ENCODE data around the gene DCXR. TPM values are rescaled to one million over a fixed set of nuclear protein-coding genes. Genes with fewer than 3 reads are reported as not detected.

DCXR gene
- total RNA-seq, 2 donors from 2014 or later, result 95.7 to 136 TPM

DNA sequence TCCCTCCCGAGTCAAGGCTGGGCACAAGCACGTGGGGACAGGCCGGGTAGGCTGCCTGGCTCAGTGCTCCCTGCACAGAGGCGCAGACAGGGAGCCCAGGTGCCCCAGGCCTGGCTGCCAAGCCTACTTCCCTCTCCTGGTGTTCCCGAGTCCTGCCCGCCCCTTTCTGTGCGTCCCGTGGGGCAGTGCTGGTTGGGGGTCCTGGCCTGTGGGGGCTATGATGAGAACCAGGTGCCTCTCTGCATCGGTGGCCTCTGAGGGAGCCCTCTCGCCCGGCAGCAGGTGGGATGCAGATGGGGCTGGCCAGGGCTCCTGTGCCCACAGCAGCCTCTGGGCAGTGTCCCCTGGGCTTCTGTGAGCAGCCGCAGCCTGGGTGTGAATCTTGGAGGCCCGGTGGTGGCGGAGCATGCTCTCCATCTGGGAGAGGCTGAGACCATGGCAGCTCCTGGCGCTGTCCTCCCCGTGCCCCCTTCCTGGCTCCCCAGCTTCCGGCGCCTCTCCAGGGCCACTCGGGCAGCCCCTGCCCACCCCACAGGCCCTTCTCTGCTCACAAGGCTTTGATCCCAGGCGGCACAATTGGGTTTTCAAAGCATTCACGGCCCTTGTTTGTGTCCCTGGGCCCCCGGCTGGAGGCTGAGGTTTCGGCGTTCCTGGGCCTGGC is 22.1 kb downstream of the DCXR start:
- H3K27ac Mint-ChIP-seq, result no peak overlapping the region

DNA sequence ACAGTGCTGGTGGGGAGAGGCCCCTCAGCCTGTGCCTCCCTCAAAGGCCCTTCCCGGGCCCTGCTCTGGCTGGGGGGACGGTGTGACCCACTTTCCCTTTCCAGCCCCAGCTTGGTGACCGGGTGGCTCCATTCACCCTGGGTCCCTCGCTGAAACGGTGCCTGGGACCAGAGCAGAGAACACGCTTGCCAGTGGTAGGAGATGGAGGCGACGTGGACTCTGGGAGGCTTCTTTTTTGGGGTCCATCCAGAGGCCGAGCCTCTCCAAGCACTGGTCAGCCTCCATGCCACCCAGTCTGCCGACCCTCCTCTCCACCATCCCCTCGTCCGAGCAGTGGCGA is 22.6 kb downstream of the DCXR start:
- Mint-ChIP-seq H3K4me3 (no peak overlapping the region), H3K27ac (no peak overlapping the region), H3K9me3 (no peaks in the 10 kb centered on the region), H3K27me3 (no peaks in the 10 kb centered on the region), H3K4me1 (ENCODE audit: low read depth in 2 of 2) (no peaks in the 10 kb centered on the region), H3K36me3 (no peaks in the 10 kb centered on the region)
- ATAC-seq, result no peak
- DNase-seq (ENCODE audit: low spot score), result no peak

More for the DNA sequence above, 22.1 kb downstream of the DCXR start:
- Mint-ChIP-seq H3K27me3 (no peaks in the 10 kb centered on the region), H3K4me1 (ENCODE audit: low read depth in 2 of 2) (peaks cover under 1% of the 10 kb centered on the region in 2 donors), H3K4me3 (no peak overlapping the region), H3K36me3 (no peaks in the 10 kb centered on the region), H3K9me3 (no peaks in the 10 kb centered on the region)
- ATAC-seq (no peak), DNase-seq (ENCODE audit: low spot score) (no peak)

DNA sequence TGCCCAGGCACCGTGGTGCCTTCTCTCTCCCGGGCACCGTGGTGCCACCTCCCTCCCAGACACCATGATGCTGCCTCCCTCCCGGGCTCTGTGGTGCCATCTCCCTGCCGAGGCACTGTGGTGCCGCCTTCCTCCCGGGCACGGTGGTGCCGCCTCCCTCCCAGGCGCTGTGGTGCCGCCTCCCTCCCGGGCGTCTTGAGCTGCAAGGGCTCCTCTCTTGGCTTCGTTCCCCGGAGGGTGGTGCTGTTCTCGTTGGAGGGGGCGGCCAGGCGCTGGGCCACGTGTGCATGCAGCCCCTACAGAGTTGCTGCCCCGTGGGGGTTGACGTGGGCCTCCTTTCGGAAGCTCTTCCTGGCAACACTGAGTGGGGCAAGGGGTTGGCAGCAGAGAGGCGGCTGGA is 23.1 kb downstream of the DCXR start:
- H3K4me3 Mint-ChIP-seq, result no peak overlapping the region
- no peak overlapping the region for H3K27ac Mint-ChIP-seq
- H3K4me1 Mint-ChIP-seq (ENCODE audit: low read depth in 2 of 2), result no peaks in the 10 kb centered on the region
- DNase-seq (ENCODE audit: low spot score) (no peak), ATAC-seq (no peak)
- no peaks in the 10 kb centered on the region for H3K27me3 Mint-ChIP-seq
- H3K9me3 Mint-ChIP-seq, result no peaks in the 10 kb centered on the region
- H3K36me3 Mint-ChIP-seq, result no peaks in the 10 kb centered on the region

DNA sequence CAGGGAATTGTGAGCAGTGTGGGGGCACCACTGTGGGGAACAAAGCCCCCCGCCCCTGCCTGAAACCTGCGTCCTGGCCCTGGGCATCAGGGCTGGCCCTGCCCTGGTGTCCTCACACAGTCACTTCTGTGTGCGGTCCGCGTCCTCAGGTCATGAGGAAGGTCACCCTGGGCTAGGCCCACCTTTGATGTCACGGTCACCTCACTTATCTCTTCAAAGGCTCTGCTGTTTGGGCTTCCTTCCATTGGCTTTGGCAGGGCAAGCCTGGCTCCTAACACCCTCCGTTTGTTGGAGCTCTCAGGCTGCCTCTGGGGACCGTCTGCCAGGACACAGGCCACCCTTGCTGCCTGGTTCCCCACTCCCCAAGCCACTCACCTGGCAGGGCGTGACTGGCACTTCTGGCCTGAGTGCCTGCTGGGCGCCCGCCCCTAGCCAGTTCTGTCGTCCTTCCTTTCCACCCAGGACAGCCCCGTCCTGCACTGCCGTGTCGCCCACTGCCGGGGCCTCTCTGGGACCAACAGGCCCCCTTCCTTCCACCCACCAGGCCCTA is 23.6 kb downstream of the DCXR start:
- Mint-ChIP-seq H3K4me1 (ENCODE audit: low read depth in 2 of 2) (no peaks in the 10 kb centered on the region), H3K36me3 (no peaks in the 10 kb centered on the region), H3K4me3 (no peak overlapping the region), H3K27ac (no peak overlapping the region), H3K9me3 (no peaks in the 10 kb centered on the region), H3K27me3 (no peaks in the 10 kb centered on the region)
- ATAC-seq, result peak in 1 of 2 donors; percentile 2
- no peak for DNase-seq (ENCODE audit: low spot score)

DNA sequence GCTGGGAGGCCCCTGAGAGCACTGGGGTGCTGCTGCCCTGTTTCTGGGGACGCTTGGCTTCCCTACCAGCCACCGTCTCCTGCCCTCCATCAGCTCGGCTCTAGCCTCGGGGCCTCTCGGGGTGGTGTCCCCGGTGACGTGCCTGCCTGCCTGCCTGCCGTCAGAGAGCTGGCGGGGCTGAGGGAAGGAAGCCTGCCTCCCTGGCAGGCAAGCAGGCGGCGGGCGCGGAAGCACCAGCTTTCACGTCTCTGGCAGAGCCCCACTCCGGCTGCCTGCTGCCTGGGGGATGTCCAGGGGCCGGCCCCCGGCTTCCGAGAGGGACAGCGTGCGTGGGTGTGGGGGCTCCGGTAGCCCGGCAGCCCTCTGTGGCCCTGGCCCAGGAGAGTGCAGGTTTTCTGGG is 24.2 kb downstream of the DCXR start:
- DNase-seq (ENCODE audit: low spot score) (no peak), ATAC-seq (no peak)
- no peaks in the 10 kb centered on the region for H3K9me3 Mint-ChIP-seq
- no peak overlapping the region for H3K27ac Mint-ChIP-seq
- H3K36me3 Mint-ChIP-seq, result no peaks in the 10 kb centered on the region
- H3K27me3 Mint-ChIP-seq, result no peaks in the 10 kb centered on the region
- H3K4me3 Mint-ChIP-seq, result no peak overlapping the region
- no peaks in the 10 kb centered on the region for H3K4me1 Mint-ChIP-seq (ENCODE audit: low read depth in 2 of 2)

DNA sequence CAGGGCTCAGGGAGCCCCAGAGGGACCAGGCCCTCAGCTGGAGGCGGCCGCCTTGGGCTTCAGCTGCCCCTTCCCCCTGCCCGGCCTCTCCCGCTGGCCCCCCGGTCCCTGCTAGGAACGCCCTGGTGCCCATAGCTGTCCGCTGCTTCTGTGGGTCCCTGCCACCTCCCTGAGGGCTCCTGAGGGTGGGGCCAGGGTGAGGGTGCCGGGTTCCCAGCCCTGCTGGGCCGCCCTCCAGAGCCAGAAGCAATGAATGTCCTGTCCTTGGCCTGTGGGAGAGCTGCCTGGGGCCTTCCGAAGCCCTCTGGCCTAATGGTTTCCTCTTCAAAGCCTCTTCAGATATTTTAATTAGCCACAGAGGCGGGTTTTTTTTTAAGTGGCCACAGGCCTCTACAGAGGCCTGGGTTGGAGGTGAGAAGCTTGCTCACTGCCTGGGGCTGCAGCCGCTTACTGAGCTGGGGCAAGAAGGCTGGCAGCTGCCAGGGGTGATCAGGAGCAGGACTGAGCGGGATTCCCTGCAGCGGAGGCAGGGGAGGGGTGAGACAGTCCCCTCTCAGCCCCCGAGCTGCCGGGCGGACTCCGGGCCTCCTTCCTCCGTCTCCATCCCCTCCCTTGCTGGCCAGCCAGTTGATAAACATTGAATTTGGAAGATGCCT is 24.7 kb downstream of the DCXR start:
- no peaks in the 10 kb centered on the region for H3K36me3 Mint-ChIP-seq
- no peaks in the 10 kb centered on the region for H3K27me3 Mint-ChIP-seq
- no peak for DNase-seq (ENCODE audit: low spot score)
- ATAC-seq, result no peak
- H3K4me1 Mint-ChIP-seq (ENCODE audit: low read depth in 2 of 2), result no peaks in the 10 kb centered on the region
- H3K27ac Mint-ChIP-seq, result no peak overlapping the region
- H3K4me3 Mint-ChIP-seq, result no peak overlapping the region
- no peaks in the 10 kb centered on the region for H3K9me3 Mint-ChIP-seq

DNA sequence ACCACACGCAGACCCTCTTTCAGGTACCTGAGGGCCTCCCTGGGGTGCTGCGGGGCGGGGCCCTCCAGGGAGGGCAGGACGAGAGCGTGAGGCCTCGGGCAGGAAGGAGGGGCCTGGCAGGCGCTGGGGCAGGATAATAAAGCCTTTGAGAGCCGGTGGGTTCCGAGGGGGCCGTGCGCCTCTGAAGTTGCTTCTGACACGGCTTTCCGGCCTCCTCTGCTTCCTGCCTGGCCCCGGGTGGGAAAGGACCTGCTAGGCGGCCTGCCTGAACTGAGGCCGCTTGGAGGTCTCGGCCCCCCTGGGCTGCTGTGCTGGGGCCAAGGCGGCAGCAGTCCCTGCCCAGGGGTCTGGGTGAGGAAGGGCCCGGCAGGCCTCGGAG is 25.2 kb downstream of the DCXR start:
- Mint-ChIP-seq H3K36me3 (no peaks in the 10 kb centered on the region), H3K27ac (no peak overlapping the region), H3K4me1 (ENCODE audit: low read depth in 2 of 2) (no peaks in the 10 kb centered on the region), H3K9me3 (no peaks in the 10 kb centered on the region), H3K27me3 (no peaks in the 10 kb centered on the region), H3K4me3 (no peak overlapping the region)
- no peak for DNase-seq (ENCODE audit: low spot score)
- no peak for ATAC-seq

DNA sequence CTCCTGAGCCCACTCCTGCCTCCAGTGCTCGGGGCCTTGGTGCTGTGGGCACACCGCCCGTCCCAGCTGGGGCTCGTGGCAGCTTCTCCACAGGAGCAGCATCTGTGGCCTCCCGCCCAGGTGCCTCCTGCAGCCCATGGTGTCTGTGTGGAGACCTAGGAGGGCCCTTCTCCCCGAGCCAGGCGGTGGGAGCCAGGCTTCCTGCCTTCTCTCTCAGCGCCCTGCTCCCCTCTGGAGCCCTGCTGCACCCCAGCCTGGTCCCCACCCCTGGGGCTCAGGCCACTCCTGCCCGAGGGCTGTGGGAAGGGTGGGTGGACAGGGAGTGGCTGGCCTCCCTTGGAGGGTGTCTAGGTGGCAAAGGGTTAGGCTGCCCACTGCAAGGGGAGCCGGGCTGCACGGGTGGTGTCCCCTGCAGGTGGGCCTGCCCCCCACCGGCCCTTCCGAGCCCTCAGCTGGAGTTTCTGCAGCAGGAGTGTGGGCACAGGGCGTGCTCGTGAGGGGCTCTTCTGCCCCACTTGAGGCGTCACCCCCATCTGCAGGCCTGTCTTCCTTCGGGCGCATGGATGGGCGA is 25.8 kb downstream of the DCXR start:
- Mint-ChIP-seq H3K4me1 (ENCODE audit: low read depth in 2 of 2) (no peaks in the 10 kb centered on the region), H3K9me3 (no peaks in the 10 kb centered on the region), H3K27me3 (no peaks in the 10 kb centered on the region), H3K4me3 (no peak overlapping the region), H3K36me3 (no peaks in the 10 kb centered on the region), H3K27ac (no peak overlapping the region)
- ATAC-seq, result no peak
- no peak for DNase-seq (ENCODE audit: low spot score)

DNA sequence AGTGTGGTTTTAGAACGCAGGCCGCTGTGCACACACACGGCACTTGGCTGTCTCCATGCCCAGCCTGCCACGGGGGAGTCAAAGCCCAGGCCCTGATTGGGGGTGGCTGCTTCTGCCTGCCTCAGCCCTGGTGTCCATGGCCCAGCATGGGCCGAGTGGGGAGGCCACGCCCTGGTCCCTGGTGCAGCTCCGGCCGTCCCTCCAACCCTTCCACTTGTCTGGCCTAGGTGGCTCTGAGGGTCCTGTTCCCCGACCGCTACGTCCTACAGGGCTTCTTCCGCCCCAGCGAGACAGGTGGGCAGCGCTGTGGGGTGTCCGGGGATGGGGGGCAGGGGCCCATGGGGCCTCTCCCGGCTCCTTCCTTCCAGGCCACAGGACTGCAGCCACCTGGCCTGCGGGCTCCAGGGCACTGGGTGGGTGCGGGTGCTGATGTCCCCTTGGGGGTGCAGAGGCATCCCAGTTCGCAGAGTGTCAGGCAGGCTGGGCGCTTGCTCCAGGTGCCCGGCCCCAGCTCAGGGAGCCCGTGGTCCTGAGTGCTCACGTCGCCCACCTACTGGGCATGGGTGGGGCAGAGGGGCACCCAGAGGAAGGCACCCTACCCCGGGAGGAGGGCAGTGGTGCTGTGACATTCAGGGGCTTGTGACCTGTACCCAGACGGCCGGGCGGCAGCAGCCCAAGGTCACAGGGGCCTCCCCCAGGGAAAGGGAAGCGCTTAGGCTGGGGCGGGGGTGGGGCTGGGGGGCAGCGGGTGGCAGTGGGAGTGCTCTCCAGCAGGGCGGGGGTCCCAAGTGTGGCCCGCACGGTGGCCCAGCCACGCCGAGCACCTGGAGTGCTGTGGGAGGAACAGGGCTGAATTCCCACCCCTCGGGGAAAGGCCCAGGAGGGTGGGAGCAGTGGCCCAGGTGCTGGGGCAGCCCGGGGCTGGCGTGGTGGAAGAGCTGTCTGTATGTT is 26.6 kb downstream of the DCXR start:
- H3K4me3 Mint-ChIP-seq, result no peak overlapping the region
- no peaks in the 10 kb centered on the region for H3K36me3 Mint-ChIP-seq
- no peaks in the 10 kb centered on the region for H3K27me3 Mint-ChIP-seq
- DNase-seq (ENCODE audit: low spot score) (no peak), ATAC-seq (no peak)
- no peaks in the 10 kb centered on the region for H3K9me3 Mint-ChIP-seq
- no peak overlapping the region for H3K27ac Mint-ChIP-seq
- no peaks in the 10 kb centered on the region for H3K4me1 Mint-ChIP-seq (ENCODE audit: low read depth in 2 of 2)

DNA sequence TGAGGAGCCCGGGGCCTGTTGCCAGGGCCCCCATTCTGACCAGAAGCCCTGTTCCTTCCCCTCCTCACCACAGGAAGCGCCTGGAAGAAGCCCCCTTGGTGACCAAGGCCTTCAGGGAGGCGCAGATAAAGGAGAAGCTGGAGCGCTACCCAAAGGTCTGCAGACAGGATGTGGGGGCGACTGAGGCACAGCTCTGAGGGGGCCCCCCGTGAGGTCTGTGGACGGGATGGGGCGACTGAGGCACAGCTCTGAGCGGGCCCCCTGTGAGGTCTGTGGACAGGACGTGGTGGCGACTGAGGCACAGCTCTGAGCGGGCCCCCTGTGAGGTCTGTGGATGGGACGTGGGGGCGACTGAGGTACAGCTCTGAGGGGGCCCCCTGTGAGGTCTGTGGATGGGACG is 28.1 kb downstream of the DCXR start:
- ATAC-seq (no peak), DNase-seq (ENCODE audit: low spot score) (no peak)
- Mint-ChIP-seq H3K36me3 (no peaks in the 10 kb centered on the region), H3K4me1 (ENCODE audit: low read depth in 2 of 2) (no peaks in the 10 kb centered on the region), H3K9me3 (no peaks in the 10 kb centered on the region), H3K27ac (no peak overlapping the region), H3K4me3 (no peak overlapping the region), H3K27me3 (no peaks in the 10 kb centered on the region)

DNA sequence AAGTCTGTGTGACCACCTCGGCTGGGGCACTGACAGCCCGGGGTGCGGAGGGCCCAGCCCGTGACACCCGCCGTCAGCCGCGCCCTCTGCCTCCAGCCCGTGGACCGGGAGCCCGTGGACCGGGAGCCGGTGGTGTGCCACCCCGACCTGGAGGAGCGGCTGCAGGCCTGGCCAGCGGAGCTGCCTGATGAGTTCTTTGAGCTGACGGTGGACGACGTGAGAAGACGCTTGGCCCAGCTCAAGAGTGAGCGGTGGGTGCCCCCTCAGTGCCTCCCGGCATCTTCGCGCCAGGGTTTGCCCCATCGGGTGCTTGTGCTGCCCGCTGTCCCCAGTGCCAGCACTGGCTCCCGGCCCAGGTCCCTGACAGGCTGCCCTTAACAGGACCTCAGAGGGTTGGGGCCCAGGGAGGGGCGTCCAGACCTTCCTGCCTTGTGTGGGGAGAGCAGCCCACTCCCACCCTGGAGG is 28.5 kb downstream of the DCXR start:
- Mint-ChIP-seq H3K27me3 (no peaks in the 10 kb centered on the region), H3K9me3 (no peaks in the 10 kb centered on the region), H3K27ac (no peak overlapping the region), H3K36me3 (no peaks in the 10 kb centered on the region), H3K4me1 (ENCODE audit: low read depth in 2 of 2) (no peaks in the 10 kb centered on the region), H3K4me3 (no peak overlapping the region)
- ATAC-seq (no peak), DNase-seq (ENCODE audit: low spot score) (no peak)

DNA sequence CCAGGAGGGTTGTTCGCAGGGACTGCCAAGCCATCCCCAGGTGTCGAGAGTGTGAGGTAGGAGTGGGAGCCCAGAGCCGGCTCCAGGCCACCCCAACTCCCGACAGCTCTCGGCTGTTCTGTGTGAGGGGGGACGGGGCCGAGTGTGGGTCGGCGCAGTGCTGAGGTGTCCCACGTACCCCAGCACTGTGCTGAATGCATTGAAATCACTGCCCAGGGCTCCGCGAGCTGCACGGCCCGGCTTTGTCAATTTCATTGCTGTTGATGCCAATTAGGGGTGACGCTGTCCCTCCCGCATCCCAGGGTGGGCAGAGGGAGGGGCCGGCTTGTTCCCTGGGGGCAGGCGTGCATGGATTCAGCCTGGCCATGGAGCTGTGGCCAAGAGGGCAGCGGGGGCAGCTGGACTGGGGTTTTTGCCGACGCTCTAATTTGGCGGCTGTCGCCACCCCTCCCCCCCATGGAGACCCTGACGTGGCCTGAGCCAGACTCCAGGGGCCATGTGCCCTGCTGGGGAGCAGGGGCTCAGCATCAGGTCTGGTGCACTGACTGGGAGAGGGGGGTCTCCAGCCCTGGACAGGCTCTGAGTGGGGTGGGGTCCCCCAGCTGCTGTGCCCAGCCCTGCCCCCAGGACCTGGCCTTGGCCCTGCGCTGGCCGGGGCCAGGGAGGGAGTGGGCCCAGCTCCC is 29.1 kb downstream of the DCXR start:
- Mint-ChIP-seq H3K27me3 (no peaks in the 10 kb centered on the region), H3K4me1 (ENCODE audit: low read depth in 2 of 2) (no peaks in the 10 kb centered on the region), H3K9me3 (no peaks in the 10 kb centered on the region), H3K4me3 (no peak overlapping the region), H3K36me3 (no peaks in the 10 kb centered on the region), H3K27ac (no peak overlapping the region)
- no peak for ATAC-seq
- no peak for DNase-seq (ENCODE audit: low spot score)

DNA sequence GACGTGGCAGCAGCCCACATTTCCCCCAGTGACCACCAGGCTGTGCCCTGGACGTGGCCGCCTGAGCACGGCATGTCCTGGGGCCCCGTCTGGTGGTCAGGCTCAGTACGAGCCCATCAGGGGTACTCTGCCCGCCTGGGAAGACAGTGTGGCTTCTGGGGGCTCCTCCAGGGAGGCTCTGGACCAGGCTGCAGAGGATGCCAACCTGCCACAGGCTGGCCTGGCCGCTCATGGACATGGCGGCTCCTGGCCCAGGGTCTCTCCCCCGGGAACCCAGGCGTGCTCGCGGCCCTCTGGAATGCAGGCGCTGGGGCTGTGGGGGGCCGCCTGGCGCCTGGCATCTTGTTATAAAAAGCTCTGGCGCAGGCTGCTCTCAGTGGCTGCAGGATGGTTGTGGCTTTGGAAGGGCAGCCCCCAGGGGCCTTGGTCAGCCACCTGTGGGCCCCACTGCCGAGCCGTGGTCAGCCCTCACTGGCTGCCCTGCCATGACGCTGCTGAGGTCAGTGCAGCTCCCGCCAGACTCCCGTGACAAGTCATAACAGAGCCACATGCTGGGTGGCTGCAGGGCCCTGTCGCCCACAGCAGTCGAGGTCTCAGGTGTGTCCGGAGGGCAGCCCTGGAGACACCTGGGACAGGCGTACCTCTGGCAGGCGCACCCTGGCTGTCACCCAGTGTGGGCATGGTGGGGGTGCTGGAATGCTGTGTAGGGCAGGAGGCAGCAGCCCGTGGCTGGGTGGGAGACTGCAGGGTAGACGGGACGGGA is 29.8 kb downstream of the DCXR start:
- DNase-seq (ENCODE audit: low spot score) (no peak), ATAC-seq (no peak)
- no peak overlapping the region for H3K4me3 Mint-ChIP-seq
- H3K36me3 Mint-ChIP-seq, result no peaks in the 10 kb centered on the region
- H3K4me1 Mint-ChIP-seq (ENCODE audit: low read depth in 2 of 2), result no peaks in the 10 kb centered on the region
- no peaks in the 10 kb centered on the region for H3K27me3 Mint-ChIP-seq
- H3K27ac Mint-ChIP-seq, result no peak overlapping the region
- H3K9me3 Mint-ChIP-seq, result no peaks in the 10 kb centered on the region
